Articular chondrocyte of knee joint (primary cell): ENCODE data around the gene TBX15. TPM values are rescaled to one million over a fixed set of nuclear protein-coding genes. Genes with fewer than 3 reads are reported as not detected.

Experiments used
- small RNA-seq: library from RNA; depleted of rRNA; stranded (forward); fragments of <200 nt; gene quantifications from one replicate; pipeline ENCODE3, GENCODE V24; 2012
- total RNA-seq: library from RNA; depleted of rRNA; stranded (reverse); fragments of >200 nt; gene quantifications from 2 replicates; pipeline ENCODE4 v1.2.3, GENCODE V29; 2012

Gene TBX15
- 64.6 and 81.5 TPM in 2 replicates for total RNA-seq

GRCh38 chr1:118988186-118989005, at the start of gene TBX15:
TBX15 (minus strand) TSS chr1:118988343; CDS start chr1:118987795, 548 bp downstream.

Small RNAs within 50 kb of the gene (small RNA-seq; reads per million reads assigned to genes)
- not detected for gene AL139420.2

Other genes starting within 250 kb of the TBX15 start
- 24.4 and 28.2 TPM in 2 replicates for gene WARS2, start 152.3 kb upstream of the TBX15 start, total RNA-seq